NB4 (cell line): ENCODE data around the gene RHEBL1.

ENCODE experiments used
- CTCF ChIP-seq: IDR thresholded peaks from one replicate; pipeline ENCODE4 v1.5.1; 2012; ENCODE audit warnings: low read depth, low read length
- POLR2A ChIP-seq: IDR thresholded peaks from 2 replicates; pipeline ENCODE4 v1.6.1; 2011; ENCODE audit warnings: mild to moderate bottlenecking; ENCODE audit not compliant: insufficient read length; ENCODE audit errors: extremely low read depth

GRCh38 chr12:49091056-49091835, 21.5 kb upstream of the RHEBL1 start:
- TF ChIP-seq CTCF: no peak
- no peak for TF ChIP-seq POLR2A
